NB4 (cell line): Measurements from ENCODE around the gene ADAMTS13.

Experiments
- MYC ChIP-seq: IDR thresholded peaks from 2 replicates; pipeline ENCODE4 v1.6.1; 2011; ENCODE audit warnings: low read depth, low read length
- POLR2A ChIP-seq: IDR thresholded peaks from 2 replicates; pipeline ENCODE4 v1.6.1; 2011; ENCODE audit warnings: mild to moderate bottlenecking; ENCODE audit not compliant: insufficient read length; ENCODE audit errors: extremely low read depth
- TF ChIP-seq, protein P1 (sequence below): IDR thresholded peaks from one replicate; pipeline ENCODE4 v1.5.1; 2012; ENCODE audit warnings: low read depth, low read length

DNA sequence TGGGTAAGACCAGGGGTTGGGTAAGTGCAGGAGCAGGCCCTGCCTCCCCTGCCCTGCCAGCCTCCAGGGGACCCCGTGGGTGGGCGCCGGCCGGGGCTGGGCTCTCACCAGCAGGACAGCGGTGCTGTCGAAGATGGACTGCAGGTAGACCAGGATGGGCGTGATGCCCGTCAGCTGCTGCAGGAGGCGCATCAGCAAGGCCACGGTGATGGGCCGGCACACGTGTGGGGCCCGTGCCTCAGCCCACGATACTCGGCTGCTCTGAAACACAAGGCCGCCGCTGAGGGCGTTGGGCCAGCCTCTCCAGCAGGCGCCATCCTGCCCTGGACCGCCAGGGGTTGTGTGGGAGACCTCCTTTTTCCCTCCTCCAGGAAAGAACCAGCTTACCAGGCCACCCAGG is 52.7 kb downstream of the ADAMTS13 start:
- TF ChIP-seq, protein P1, sequence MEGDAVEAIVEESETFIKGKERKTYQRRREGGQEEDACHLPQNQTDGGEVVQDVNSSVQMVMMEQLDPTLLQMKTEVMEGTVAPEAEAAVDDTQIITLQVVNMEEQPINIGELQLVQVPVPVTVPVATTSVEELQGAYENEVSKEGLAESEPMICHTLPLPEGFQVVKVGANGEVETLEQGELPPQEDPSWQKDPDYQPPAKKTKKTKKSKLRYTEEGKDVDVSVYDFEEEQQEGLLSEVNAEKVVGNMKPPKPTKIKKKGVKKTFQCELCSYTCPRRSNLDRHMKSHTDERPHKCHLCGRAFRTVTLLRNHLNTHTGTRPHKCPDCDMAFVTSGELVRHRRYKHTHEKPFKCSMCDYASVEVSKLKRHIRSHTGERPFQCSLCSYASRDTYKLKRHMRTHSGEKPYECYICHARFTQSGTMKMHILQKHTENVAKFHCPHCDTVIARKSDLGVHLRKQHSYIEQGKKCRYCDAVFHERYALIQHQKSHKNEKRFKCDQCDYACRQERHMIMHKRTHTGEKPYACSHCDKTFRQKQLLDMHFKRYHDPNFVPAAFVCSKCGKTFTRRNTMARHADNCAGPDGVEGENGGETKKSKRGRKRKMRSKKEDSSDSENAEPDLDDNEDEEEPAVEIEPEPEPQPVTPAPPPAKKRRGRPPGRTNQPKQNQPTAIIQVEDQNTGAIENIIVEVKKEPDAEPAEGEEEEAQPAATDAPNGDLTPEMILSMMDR: no peak
- no peak for TF ChIP-seq POLR2A
- no peak for TF ChIP-seq MYC
